Adrenal gland (tissue), 12 donors: Measurements from ENCODE around the gene TOR1B. TPM values are rescaled to one million over a fixed set of nuclear protein-coding genes. Genes with fewer than 3 reads are reported as not detected.
"Not testable (repeated sequence)": the region's sequence is repeated elsewhere in the genome, so short reads cannot be mapped to it uniquely, and the experiment has no call there.

Experiments
- DNase-seq, 7 donors: peaks; one replicate each; pipeline ENCODE4 v3.0.0-alpha.2; 2019 to 2020
- H3K27ac ChIP-seq, 5 donors: fragments of 200-600 bp; sonication (generic) in 4 of 5; 1 replicate in 3 of 5; 2 replicates in 2 of 5; pipeline versions ENCODE4 v1.5.1 to v1.8.0; 2016 to 2020; ENCODE audit warnings: mild to moderate bottlenecking in 1 of 5
- H3K27me3 ChIP-seq: fragments of 200-600 bp; 2 replicates; pipeline ENCODE4 v1.8.0; 2021
- H3K36me3 ChIP-seq, 2 donors: fragments of 200-600 bp; replicated peaks in 1 of 2; 1 replicate in 1 of 2; 2 replicates in 1 of 2; pipeline versions ENCODE4 v1.5.1 to v1.8.0; 2018 to 2022
- H3K4me1 ChIP-seq, 2 donors: fragments of 200-600 bp; replicated peaks in 1 of 2; 1 replicate in 1 of 2; 2 replicates in 1 of 2; pipeline versions ENCODE4 v1.5.1 to v1.8.0; 2018 to 2021
- H3K4me3 ChIP-seq, 4 donors: fragments of 200-600 bp; sonication (generic) in 3 of 4; one replicate each; pipeline ENCODE4 v1.5.1; 2016 to 2018
- H3K9me3 ChIP-seq, 3 donors: fragments of 200-600 bp; sonication (generic) in 1 of 3; replicated peaks in 1 of 3; 1 replicate in 2 of 3; 2 replicates in 1 of 3; pipeline versions ENCODE4 v1.5.1 to v1.8.0; 2016 to 2021
- POLR2A ChIP-seq, 2 donors: fragments of 450-650 bp; IDR thresholded peaks; one replicate each; pipeline ENCODE4 v1.6.1; 2017; ENCODE audit warnings: antibody characterized with exemption in 2 of 2, mild to moderate bottlenecking in 2 of 2, moderate library complexity in 1 of 2
- WGBS, 4 donors: extraction: QIAGEN DNeasy Blood & Tissue Kit in 2 of 4; methylation state at CpG; one replicate each; pipeline versions ENCODE4 v1.1.5 to v1.1.7; 2013 to 2017; 5-methylcytosine and 5-hydroxymethylcytosine counted together
- intact Hi-C, 2 donors: fragments of 100-400 bp; cut with DNase I; formaldehyde crosslinking; loops; one replicate each; pipeline versions ENCODE4 v1.14.1 to v1.15.0; 2022 to 2023
- polyA plus RNA-seq, 3 donors: library from polyadenylated mRNA; stranded (reverse); fragments of 200-250 nt in 2 of 3; fragments of 350-450 nt in 1 of 3; fragmentation: Illumina TruSeq in 1 of 3; extraction: RNeasy Lipid Tissue Mini Kit (QIAGEN cat#74804) in 1 of 3; gene quantifications; one replicate each; pipeline ENCODE4 v1.2.3, GENCODE V29; 2013 to 2014
- total RNA-seq, 9 donors: library from RNA; depleted of rRNA in 4 of 9; stranded (reverse); fragments of >200 nt in 4 of 9; fragments of 120-200 nt in 1 of 9; fragmentation: NEBNext Ultra II Directional in 1 of 9; extraction: Animal tissue kit (Norgen Biotek cat#: 25700) in 1 of 9; gene quantifications; one replicate each; pipeline versions ENCODE4 v1.1.0 to v1.2.4, GENCODE V29; 2013 to 2023
- TF ChIP-seq, protein P1 (sequence below), 6 experiments: fragments of 450-650 bp in 4 of 6; fragments of 200-600 bp in 2 of 6; sonication (generic) in 1 of 6; IDR thresholded peaks; 1 replicate in 5 of 6; 2 replicates in 1 of 6; pipeline versions ENCODE4 v1.5.1 to v1.8.0; 2016 to 2021; ENCODE audit warnings: antibody characterized with exemption in 6 of 6, mild to moderate bottlenecking in 2 of 6, moderate library complexity in 1 of 6
- donor health status: healthy with polysubstance abuse.
- donor health status: Bipolar disorder and iron deficiency.
- donor health status: DM: yes; HTN: yes; CAD: no.
- donor health status: DM: no; HTN: no; CAD: no.
- donor health status: DM: no; HTN: no; CAD: no.
- donor health status: DM: yes; HTN: yes; CAD: no.

TOR1B gene
- total and polyA plus RNA-seq, 12 donors = 9.8 to 36.3 (median 25.4) TPM

GRCh38 chr9:129779560-129780190 lies 23.3 kb upstream of the TOR1B start:
- WGBS, 4 donors = 88 to 96% (median 92%) methylated on average over 7 of the region's 7 CpGs
- no peak overlapping the region for H3K27ac ChIP-seq
- DNase-seq = no peak
- intact Hi-C loops = loop anchor here (2.0 to 5.0 kb wide), 2 partner anchors 37 to 137 kb away; partner anchors contain the start of gene ASB6 (in 1 of the 2)
- H3K4me1 ChIP-seq = peaks cover 7 to 14% of the 10 kb centered on the region in 2 donors
- no peaks in the 10 kb centered on the region for H3K36me3 ChIP-seq
- no peaks in the 10 kb centered on the region for H3K27me3 ChIP-seq
- no peak for TF ChIP-seq POLR2A (IDR thresholded peaks at IDR 0.05)
- TF ChIP-seq, protein P1, sequence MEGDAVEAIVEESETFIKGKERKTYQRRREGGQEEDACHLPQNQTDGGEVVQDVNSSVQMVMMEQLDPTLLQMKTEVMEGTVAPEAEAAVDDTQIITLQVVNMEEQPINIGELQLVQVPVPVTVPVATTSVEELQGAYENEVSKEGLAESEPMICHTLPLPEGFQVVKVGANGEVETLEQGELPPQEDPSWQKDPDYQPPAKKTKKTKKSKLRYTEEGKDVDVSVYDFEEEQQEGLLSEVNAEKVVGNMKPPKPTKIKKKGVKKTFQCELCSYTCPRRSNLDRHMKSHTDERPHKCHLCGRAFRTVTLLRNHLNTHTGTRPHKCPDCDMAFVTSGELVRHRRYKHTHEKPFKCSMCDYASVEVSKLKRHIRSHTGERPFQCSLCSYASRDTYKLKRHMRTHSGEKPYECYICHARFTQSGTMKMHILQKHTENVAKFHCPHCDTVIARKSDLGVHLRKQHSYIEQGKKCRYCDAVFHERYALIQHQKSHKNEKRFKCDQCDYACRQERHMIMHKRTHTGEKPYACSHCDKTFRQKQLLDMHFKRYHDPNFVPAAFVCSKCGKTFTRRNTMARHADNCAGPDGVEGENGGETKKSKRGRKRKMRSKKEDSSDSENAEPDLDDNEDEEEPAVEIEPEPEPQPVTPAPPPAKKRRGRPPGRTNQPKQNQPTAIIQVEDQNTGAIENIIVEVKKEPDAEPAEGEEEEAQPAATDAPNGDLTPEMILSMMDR (IDR thresholded peaks at IDR 0.05) = no peak
- H3K9me3 ChIP-seq = no peaks in the 10 kb centered on the region
- H3K4me3 ChIP-seq = no peak overlapping the region

GRCh38 chr9:129781131-129781530 lies 21.9 kb upstream of the TOR1B start:
- no peaks in the 10 kb centered on the region for H3K36me3 ChIP-seq
- H3K4me3 ChIP-seq = no peak overlapping the region
- no peaks in the 10 kb centered on the region for H3K27me3 ChIP-seq
- no peak overlapping the region for H3K27ac ChIP-seq
- no peak for DNase-seq
- 81 to 85% (median 82%) methylated on average over 8 of the region's 8 CpGs for WGBS, 4 donors
- TF ChIP-seq POLR2A (IDR thresholded peaks at IDR 0.05) = no peak
- TF ChIP-seq, protein P1 (IDR thresholded peaks at IDR 0.05) = no peak
- intact Hi-C loops = loop anchor here in 1 of 2 donors (5.0 kb wide), 1 partner anchor 139 kb away; the partner anchor contains the start of gene ASB6
- H3K9me3 ChIP-seq = no peaks in the 10 kb centered on the region
- peaks cover 7 to 14% of the 10 kb centered on the region in 2 donors for H3K4me1 ChIP-seq

DNA sequence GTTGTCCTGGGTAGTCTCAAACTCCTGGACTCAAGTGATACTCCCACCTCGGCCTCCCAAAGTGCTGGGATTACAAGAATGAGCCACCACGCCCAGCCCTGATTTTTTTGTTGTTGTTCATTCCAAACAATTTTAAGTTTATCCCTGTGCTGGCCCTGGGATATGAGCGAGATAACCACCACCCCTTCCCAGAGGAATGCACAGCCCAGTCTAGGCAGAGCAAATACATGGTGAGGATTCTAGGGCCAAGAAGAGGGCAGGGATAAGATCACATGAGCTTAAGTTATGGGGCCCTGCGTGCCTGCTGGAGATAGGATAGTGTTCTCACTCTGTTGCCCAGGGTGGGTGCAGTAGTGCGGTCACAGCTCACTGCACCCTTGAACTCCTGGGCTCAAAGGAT lies 21.0 kb upstream of the TOR1B start:
- Histone ChIP-seq H3K27me3 (no peaks in the 10 kb centered on the region), H3K9me3 (no peaks in the 10 kb centered on the region), H3K36me3 (no peaks in the 10 kb centered on the region), H3K27ac (no peak overlapping the region), H3K4me3 (no peak overlapping the region), H3K4me1 (peaks cover 7 to 9% of the 10 kb centered on the region in 2 donors)
- DNase-seq = no peak
- intact Hi-C loops = loop anchor here in 1 of 2 donors (5.0 kb wide), 1 partner anchor 140 kb away; the partner anchor contains the start of gene ASB6
- WGBS, 4 donors = 59 to 79% (median 74%) methylated on average over 4 to 5 of the region's 5 CpGs
- TF ChIP-seq, protein P1 (IDR thresholded peaks at IDR 0.05) = no peak
- no peak for TF ChIP-seq POLR2A (IDR thresholded peaks at IDR 0.05)

DNA sequence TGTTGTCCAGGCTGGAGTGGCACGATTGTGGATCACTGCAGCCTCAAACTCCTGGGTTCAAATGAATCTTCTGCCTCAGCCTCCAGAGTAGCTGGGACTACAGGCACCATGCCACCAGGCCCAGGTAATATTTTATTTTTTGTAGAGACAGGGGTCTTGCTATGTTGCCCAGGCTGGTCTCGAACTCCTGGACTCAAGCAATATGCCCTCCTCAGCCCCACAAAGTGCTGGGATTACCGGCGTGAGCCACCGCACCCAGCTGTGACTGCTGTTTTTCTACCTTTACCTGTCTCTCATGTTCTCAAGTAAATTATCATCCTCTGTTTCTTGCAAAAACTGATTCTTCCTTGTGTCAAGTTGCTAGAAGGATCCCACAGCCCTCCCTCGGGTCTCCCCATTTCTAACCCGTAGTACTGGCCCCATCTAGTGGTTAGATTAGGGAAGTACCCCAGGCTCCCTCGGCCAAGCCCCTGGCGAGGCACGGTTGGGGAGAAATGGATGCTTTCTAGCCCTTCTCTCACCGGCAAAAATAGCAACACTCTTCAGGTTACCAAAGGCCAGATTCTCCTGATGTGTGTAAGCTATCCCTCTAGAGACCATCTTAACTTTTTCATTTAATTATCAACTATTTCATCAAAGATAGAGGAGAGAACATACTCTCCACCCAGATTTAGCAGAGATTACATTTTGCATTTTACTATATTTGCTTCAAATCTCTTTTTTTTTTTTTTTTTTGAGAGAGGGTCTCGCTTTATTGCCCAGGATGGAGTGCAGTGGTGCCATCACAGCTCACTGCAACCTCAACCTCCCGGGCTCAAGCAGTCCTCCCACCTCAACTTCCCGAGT lies 19.2 kb upstream of the TOR1B start:
- H3K4me1 ChIP-seq = no peaks in the 10 kb centered on the region
- no peak overlapping the region for H3K4me3 ChIP-seq
- peaks cover 7% of the 10 kb centered on the region for H3K27me3 ChIP-seq
- intact Hi-C loops = loop anchor here in 1 of 2 donors (2.0 to 5.0 kb wide), 2 partner anchors 47 to 141 kb away; partner anchors contain the start of gene ASB6
- DNase-seq = peak; percentile 71 to 89 (median 80)
- H3K9me3 ChIP-seq = no peaks in the 10 kb centered on the region
- 28 to 33% (median 31%) methylated on average over 14 of the region's 14 CpGs for WGBS, 4 donors
- H3K27ac ChIP-seq = no peak overlapping the region
- H3K36me3 ChIP-seq = no peaks in the 10 kb centered on the region
- TF ChIP-seq, protein P1 (IDR thresholded peaks at IDR 0.05) = peak; percentile 89 to 97 (median 94)
- no peak for TF ChIP-seq POLR2A (IDR thresholded peaks at IDR 0.05)

DNA sequence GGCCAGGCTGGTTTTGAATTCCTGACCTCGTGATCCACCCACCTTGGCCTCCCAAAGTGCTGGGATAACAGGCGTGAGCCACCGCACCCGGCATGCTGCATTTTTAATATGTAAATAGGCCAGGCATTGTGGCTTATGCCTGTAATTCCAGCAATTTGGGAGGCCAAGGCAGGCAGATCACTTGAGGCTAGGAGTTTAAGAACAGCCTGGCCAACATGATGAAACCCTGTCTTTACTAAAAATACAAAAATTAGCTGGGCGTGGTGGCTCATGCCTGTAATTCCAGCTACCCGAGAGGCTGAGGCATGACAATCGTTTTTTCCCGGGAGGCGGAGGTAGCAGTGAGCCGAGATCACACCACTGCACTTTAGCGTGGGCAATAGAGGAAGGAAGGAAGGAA lies 18.0 kb upstream of the TOR1B start:
- H3K36me3 ChIP-seq, H3K4me3 ChIP-seq, H3K27me3 ChIP-seq, H3K4me1 ChIP-seq, DNase-seq, H3K9me3 ChIP-seq, H3K27ac ChIP-seq: not testable (repeated sequence)
- intact Hi-C loops = loop anchor here (2.0 to 5.0 kb wide), 3 partner anchors 48 to 143 kb away; partner anchors contain the start of gene ASB6 (in 1 of the 2)
- WGBS, 4 donors = 52 to 75% (median 64%) methylated on average over 11 of the region's 11 CpGs
